GM12872 (cell line): ENCODE results near the gene HAUS7.

ENCODE experiments used
- CTCF ChIP-seq: IDR thresholded peaks from 3 replicates; pipeline ENCODE4 v1.5.1; 2011; ENCODE audit warnings: low read depth, mild to moderate bottlenecking, low read length, moderate library complexity; ENCODE audit not compliant: insufficient read depth

Gene HAUS7

GRCh38 chrX:153434801-153435200 lies 35.6 kb downstream of the HAUS7 start:
- TF ChIP-seq CTCF = no peak

- TF ChIP-seq CTCF = no peak
Measured at GRCh38 chrX:153433781-153434285, 36.5 kb downstream of the HAUS7 start.

GRCh38 chrX:153433161-153433680 lies 37.2 kb downstream of the HAUS7 start:
- no peak for TF ChIP-seq CTCF

GRCh38 chrX:153430796-153431195 lies 39.6 kb downstream of the HAUS7 start:
- no peak for TF ChIP-seq CTCF

- TF ChIP-seq CTCF = no peak
Measured at GRCh38 chrX:153426204-153426603, 44.2 kb downstream of the HAUS7 start.

- no peak for TF ChIP-seq CTCF
Measured at GRCh38 chrX:153423652-153424051, 46.7 kb downstream of the HAUS7 start.

- TF ChIP-seq CTCF = no peak
Measured at GRCh38 chrX:153421856-153422255, 48.5 kb downstream of the HAUS7 start.
